Upper lobe of left lung (tissue), 6 donors: ENCODE results near the gene CDKL4. TPM values are rescaled to one million over a fixed set of nuclear protein-coding genes. Genes with fewer than 3 reads are reported as not detected.
"Not testable (repeated sequence)": the region's sequence is repeated elsewhere in the genome, so short reads cannot be mapped to it uniquely, and the experiment has no call there.

Source experiments
- ATAC-seq, 2 donors: fragments of 200-7000 bp; cut with Tn5 transposase; one replicate each; pipeline ENCODE4 v1.9.1; 2022; ENCODE audit warnings: mild to moderate bottlenecking in 2 of 2, moderate library complexity in 2 of 2; ENCODE audit not compliant: low FRiP score in 2 of 2
- DNase-seq, 2 donors: peaks; one replicate each; pipeline ENCODE4 v3.0.0-alpha.2; 2019 to 2020
- H3K27ac ChIP-seq, 4 donors: fragments of 200-600 bp; sonication (generic); one replicate each; pipeline ENCODE4 v1.5.1; 2016 to 2019
- H3K27me3 ChIP-seq, 4 donors: fragments of 200-600 bp; sonication (generic); one replicate each; pipeline ENCODE4 v1.5.1; 2017 to 2019
- H3K36me3 ChIP-seq, 4 donors: fragments of 200-600 bp; sonication (generic); one replicate each; pipeline ENCODE4 v1.5.1; 2016 to 2019
- H3K4me1 ChIP-seq, 4 donors: fragments of 200-600 bp; sonication (generic); one replicate each; pipeline ENCODE4 v1.5.1; 2018 to 2019
- H3K4me3 ChIP-seq, 4 donors: fragments of 200-600 bp; sonication (generic); one replicate each; pipeline ENCODE4 v1.5.1; 2017 to 2019; ENCODE audit warnings: mild to moderate bottlenecking in 2 of 4, moderate library complexity in 1 of 4
- H3K9me3 ChIP-seq, 4 donors: fragments of 200-600 bp; sonication (generic); one replicate each; pipeline ENCODE4 v1.5.1; 2018 to 2019
- EP300 ChIP-seq, 4 donors: sonication (generic); formaldehyde crosslinking; IDR thresholded peaks; one replicate each; pipeline ENCODE4 v1.5.1; 2017; ENCODE audit warnings: antibody characterized with exemption in 4 of 4, control low read depth in 2 of 4
- POLR2A ChIP-seq, 4 donors: fragments of 450-650 bp; IDR thresholded peaks; one replicate each; pipeline ENCODE4 v1.5.1; 2016 to 2017; ENCODE audit warnings: antibody characterized with exemption in 4 of 4, mild to moderate bottlenecking in 2 of 4
- POLR2AphosphoS5 ChIP-seq, 2 donors: sonication (generic); formaldehyde crosslinking; IDR thresholded peaks; one replicate each; pipeline ENCODE4 v1.5.1; 2017; ENCODE audit warnings: antibody characterized with exemption in 2 of 2
- WGBS, 2 donors: methylation state at CpG; one replicate each; pipeline ENCODE4 v1.1.5; 2017 to 2018; 5-methylcytosine and 5-hydroxymethylcytosine counted together
- total RNA-seq, 6 donors: library from RNA; depleted of rRNA in 4 of 6; stranded (reverse); fragments of >200 nt in 4 of 6; gene quantifications; one replicate each; pipeline versions ENCODE4 v1.1.0 to v1.2.1, GENCODE V29; 2016 to 2021
- TF ChIP-seq, protein P1 (sequence below), 6 experiments: fragments of 450-650 bp in 4 of 6; fragments of 200-600 bp in 2 of 6; sonication (generic) in 2 of 6; IDR thresholded peaks; one replicate each; pipeline ENCODE4 v1.5.1; 2016 to 2019; ENCODE audit warnings: antibody characterized with exemption in 6 of 6
- donor health status: DM: no; HTN: no; CAD: no; lungs with moderate emphysema.
- donor health status: DM: no; HTN: yes; CAD: no; lungs with severe emphysema.

The CDKL4 gene
- total RNA-seq, 6 donors from 2014 or later: 0.54 to 5.2 (median 1.4) TPM; not detected in 2

DNA sequence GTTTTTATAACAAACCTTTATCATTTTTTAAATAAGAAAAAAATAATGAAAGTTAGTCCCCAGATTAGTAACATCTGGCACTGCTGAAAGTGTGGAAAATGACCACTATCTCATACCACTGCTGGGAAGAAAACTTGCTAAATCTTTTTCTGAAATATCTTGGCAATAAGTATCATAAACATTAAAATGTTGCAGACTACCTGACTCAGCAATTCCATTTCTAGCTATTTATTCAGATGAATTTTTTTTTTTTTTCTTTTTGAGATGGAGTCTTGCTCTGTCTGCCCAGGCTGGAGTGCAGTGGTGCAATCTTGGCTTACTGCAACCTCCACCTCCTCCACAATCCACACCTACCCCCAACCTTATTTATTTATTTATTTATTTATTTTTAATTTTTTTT is 87.7 kb downstream of the CDKL4 start:
- no peaks in the 10 kb centered on the region for H3K9me3 ChIP-seq
- H3K36me3 ChIP-seq: no peaks in the 10 kb centered on the region
- H3K4me1 ChIP-seq: no peaks in the 10 kb centered on the region
- no peaks in the 10 kb centered on the region for H3K27me3 ChIP-seq
- ATAC-seq (no peak), DNase-seq (no peak)
- H3K27ac ChIP-seq: no peak overlapping the region
- TF ChIP-seq POLR2A (IDR thresholded peaks at IDR 0.05): no peak
- TF ChIP-seq, protein P1, sequence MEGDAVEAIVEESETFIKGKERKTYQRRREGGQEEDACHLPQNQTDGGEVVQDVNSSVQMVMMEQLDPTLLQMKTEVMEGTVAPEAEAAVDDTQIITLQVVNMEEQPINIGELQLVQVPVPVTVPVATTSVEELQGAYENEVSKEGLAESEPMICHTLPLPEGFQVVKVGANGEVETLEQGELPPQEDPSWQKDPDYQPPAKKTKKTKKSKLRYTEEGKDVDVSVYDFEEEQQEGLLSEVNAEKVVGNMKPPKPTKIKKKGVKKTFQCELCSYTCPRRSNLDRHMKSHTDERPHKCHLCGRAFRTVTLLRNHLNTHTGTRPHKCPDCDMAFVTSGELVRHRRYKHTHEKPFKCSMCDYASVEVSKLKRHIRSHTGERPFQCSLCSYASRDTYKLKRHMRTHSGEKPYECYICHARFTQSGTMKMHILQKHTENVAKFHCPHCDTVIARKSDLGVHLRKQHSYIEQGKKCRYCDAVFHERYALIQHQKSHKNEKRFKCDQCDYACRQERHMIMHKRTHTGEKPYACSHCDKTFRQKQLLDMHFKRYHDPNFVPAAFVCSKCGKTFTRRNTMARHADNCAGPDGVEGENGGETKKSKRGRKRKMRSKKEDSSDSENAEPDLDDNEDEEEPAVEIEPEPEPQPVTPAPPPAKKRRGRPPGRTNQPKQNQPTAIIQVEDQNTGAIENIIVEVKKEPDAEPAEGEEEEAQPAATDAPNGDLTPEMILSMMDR (IDR thresholded peaks at IDR 0.05): no peak
- no peak for TF ChIP-seq EP300 (IDR thresholded peaks at IDR 0.05)
- no peak for TF ChIP-seq POLR2AphosphoS5 (IDR thresholded peaks at IDR 0.05)
- no peak overlapping the region for H3K4me3 ChIP-seq

DNA sequence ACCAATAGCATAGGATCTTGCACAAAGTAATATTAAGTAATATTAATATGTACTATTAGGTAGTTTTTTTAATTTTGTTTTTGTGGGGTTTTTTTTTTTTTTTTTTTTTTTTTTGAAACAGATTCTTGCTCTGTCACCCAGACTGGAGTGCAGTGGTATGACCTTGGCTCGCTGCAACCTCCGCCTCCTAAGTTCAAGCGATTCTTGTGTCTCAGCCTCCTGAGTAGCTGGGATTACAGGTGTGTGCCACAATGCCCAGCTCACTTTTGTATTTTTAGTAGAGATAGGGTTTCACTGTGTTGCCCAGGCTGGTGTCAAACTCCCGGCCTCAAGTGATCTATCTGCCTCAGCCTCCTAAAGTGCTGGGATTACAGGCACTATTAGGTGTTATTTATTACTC is 88.2 kb downstream of the CDKL4 start:
- not testable (repeated sequence) for H3K9me3 ChIP-seq, H3K4me3 ChIP-seq, H3K27ac ChIP-seq, DNase-seq, H3K36me3 ChIP-seq, H3K4me1 ChIP-seq, ATAC-seq, H3K27me3 ChIP-seq
- 82 to 91% methylated on average over 4 of the region's 4 CpGs for WGBS, 2 donors

DNA sequence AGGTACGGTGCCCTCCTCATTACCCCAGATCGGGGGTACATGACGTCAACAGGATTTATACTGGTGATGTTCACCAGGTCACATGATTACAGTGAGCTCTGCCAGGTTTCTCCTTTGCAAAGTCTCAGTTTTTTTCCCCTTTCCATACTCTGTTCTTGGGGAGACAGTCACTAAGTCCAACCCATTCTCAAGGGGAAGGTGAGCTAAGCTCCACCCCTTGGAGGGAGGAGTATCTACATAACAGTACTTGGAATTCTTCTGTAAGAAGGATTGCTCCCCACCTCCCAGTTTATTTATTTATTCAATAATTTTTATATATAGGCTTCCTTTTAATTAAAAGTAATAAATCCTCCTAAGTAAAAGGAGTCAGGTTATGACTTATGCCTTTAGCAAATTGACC is 88.8 kb downstream of the CDKL4 start:
- no peaks in the 10 kb centered on the region for H3K4me1 ChIP-seq
- WGBS, 2 donors: 84 to 93% methylated on average over 3 of the region's 3 CpGs
- H3K4me3 ChIP-seq: no peak overlapping the region
- TF ChIP-seq POLR2AphosphoS5 (IDR thresholded peaks at IDR 0.05) (no peak), EP300 (IDR thresholded peaks at IDR 0.05) (no peak), POLR2A (IDR thresholded peaks at IDR 0.05) (no peak)
- TF ChIP-seq, protein P1 (IDR thresholded peaks at IDR 0.05): no peak
- no peaks in the 10 kb centered on the region for H3K27me3 ChIP-seq
- no peak for ATAC-seq
- no peaks in the 10 kb centered on the region for H3K9me3 ChIP-seq
- no peaks in the 10 kb centered on the region for H3K36me3 ChIP-seq
- DNase-seq: no peak
- no peak overlapping the region for H3K27ac ChIP-seq

DNA sequence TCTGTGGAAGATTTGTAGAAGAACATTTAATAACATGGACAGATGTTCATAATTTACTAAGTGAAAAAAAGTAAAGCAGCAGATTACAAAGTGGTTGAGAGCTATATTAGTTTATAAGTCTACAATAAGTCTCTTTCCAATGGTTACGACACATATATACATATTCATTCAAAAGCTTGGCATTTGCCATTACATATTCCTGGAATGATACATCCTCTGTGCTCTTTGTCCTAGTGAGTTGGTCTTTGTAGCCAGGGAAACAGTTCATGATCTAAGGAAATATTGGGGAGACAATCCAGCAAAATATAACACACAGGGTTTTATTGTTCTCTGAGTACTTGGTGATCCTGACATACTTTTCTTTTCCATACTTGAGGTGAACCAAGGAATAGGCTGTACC is 90.5 kb downstream of the CDKL4 start:
- no peaks in the 10 kb centered on the region for H3K36me3 ChIP-seq
- DNase-seq (no peak), ATAC-seq (no peak)
- TF ChIP-seq EP300 (IDR thresholded peaks at IDR 0.05): no peak
- no peak for TF ChIP-seq POLR2AphosphoS5 (IDR thresholded peaks at IDR 0.05)
- TF ChIP-seq POLR2A (IDR thresholded peaks at IDR 0.05): no peak
- TF ChIP-seq, protein P1 (IDR thresholded peaks at IDR 0.05): no peak
- no peaks in the 10 kb centered on the region for H3K4me1 ChIP-seq
- H3K9me3 ChIP-seq: no peaks in the 10 kb centered on the region
- H3K4me3 ChIP-seq: no peak overlapping the region
- H3K27ac ChIP-seq: no peak overlapping the region
- 98 to 100% methylated on average over 1 of the region's 1 CpG for WGBS, 2 donors
- H3K27me3 ChIP-seq: no peaks in the 10 kb centered on the region

DNA sequence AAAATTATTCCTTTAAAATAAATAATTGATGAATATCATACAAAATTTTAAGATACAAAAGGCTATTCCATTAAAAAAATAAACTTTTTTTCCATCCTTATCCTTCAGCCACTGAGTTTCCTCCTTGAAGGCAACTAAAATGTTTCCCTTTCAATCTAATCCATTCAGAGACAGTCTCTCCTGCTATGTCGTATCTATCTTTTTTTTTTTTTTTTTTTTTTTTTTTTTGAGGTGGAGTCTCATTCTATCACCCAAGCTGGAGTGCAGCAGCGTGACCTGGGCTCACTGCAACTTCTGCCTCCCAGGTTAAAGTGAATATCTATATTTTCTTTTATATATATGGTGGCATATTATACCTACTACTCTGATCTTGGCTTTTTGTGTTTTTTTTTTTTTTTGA is 91.3 kb downstream of the CDKL4 start:
- 85 to 94% methylated on average over 2 of the region's 2 CpGs for WGBS, 2 donors
- ATAC-seq (no peak), DNase-seq (no peak)
- Histone ChIP-seq H3K9me3 (no peaks in the 10 kb centered on the region), H3K36me3 (no peaks in the 10 kb centered on the region), H3K4me3 (no peak overlapping the region), H3K27ac (no peak overlapping the region), H3K4me1 (no peaks in the 10 kb centered on the region), H3K27me3 (no peaks in the 10 kb centered on the region)
- TF ChIP-seq, protein P1 (IDR thresholded peaks at IDR 0.05): no peak
- TF ChIP-seq POLR2AphosphoS5 (IDR thresholded peaks at IDR 0.05): no peak
- no peak for TF ChIP-seq EP300 (IDR thresholded peaks at IDR 0.05)
- no peak for TF ChIP-seq POLR2A (IDR thresholded peaks at IDR 0.05)
